HG03095 (cell line): Measurements from ENCODE around the gene LRRC4C.

Experiments used
- ATAC-seq: cut with Tn5 transposase; IDR thresholded peaks from one replicate; pipeline ENCODE4 v1.9.1; 2021; ENCODE audit warnings: moderate library complexity; ENCODE audit not compliant: unreplicated experiment

Gene LRRC4C

DNA sequence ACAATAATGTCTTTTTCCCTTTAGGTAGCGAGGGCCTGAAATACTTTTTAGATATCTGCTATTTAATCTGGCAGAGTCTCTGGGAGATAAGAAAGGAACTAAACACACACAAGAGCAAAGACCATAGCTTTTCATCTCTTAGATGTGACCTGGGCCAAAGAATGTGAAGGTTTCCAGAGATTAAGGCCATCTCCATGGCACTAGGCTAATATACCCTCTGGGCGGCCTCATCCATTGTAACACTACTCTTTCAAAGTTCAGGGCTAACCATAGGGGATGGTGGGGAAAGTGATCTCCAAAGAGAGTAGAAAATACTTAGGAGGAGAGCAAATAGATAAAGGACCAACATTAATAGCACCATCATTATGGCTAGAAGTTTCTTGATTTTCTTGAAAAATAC, 326.4 kb downstream of the LRRC4C start:
- no peak for ATAC-seq

- ATAC-seq = no peak
Observed at GRCh38 chr11:41121600-41121999, 337.9 kb downstream of the LRRC4C start.

- ATAC-seq = peak; percentile 73
Observed at GRCh38 chr11:41119484-41119883, 340.0 kb downstream of the LRRC4C start.

DNA sequence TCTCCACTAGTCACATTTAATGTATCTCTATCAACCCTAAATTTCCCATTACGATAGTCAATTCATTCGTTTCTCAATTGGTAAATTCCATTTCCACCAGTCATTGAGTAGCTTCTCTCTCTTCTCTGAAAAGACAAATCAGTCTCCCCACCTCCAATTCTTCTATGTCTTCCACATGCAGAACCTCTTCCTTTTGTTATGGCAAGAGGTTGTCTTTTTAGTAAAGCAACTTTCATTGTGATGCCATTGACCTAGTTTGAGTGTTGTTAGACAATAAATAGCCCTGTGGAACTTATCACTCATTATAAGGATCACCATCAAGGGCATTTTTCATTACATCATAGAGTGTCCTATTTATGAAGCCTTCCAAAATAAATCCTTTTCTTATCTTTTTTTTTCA, 340.9 kb downstream of the LRRC4C start:
- no peak for ATAC-seq

GRCh38 chr11:41116970-41117369, 342.5 kb downstream of the LRRC4C start:
- no peak for ATAC-seq

GRCh38 chr11:41115066-41115465, 344.4 kb downstream of the LRRC4C start:
- no peak for ATAC-seq

- ATAC-seq = no peak
Observed at GRCh38 chr11:41113160-41113559, 346.3 kb downstream of the LRRC4C start.

- no peak for ATAC-seq
Observed at GRCh38 chr11:41110527-41110926, 348.9 kb downstream of the LRRC4C start.

DNA sequence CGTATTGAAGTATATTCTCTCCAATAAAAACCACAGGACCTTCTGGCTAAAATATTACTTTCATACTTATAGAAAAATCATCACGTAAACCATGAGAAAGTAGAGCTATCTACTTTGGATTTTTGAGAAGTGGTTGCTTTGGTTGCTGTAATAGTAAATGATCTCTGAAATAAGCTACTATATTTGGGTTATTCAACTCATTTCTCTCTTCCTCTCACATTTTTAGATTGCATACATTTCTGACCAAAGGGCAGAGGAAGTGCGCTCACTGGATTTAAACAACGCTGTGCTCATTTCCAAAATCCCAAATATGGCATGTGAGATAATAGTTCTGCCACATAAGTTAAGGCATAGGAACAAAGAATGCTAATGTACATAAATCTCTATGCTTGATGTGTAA, 357.0 kb downstream of the LRRC4C start:
- ATAC-seq = no peak

GRCh38 chr11:41099654-41100053, 359.8 kb downstream of the LRRC4C start:
- ATAC-seq = no peak

GRCh38 chr11:41085123-41085522, 374.3 kb downstream of the LRRC4C start:
- no peak for ATAC-seq

DNA sequence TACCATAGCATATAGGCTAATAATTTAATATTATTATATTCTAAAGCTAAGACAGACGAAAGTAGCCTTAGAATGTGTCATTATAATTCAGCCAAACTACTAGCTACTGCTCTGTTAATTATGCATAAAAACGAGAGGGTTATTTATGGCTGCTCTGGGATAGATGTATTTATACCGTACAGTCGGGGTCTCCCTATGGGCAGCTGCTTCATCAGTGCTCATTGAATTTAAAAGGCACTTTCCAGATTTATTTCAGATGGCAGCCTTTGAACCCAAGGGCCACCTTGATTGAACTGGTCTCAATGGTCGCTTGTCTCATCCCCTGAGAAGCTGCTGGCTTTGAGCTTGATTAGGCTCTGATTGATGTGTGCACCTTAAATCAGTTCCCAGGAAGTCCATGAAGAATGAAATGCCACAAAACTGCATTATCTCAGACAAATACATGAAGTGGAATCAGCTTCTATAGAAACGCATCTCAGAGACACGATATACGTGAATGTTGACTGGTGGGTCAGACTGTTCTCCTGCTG, 377.6 kb downstream of the LRRC4C start:
- ATAC-seq = no peak

- ATAC-seq = no peak
Observed at GRCh38 chr11:41074318-41074717, 385.1 kb downstream of the LRRC4C start.

DNA sequence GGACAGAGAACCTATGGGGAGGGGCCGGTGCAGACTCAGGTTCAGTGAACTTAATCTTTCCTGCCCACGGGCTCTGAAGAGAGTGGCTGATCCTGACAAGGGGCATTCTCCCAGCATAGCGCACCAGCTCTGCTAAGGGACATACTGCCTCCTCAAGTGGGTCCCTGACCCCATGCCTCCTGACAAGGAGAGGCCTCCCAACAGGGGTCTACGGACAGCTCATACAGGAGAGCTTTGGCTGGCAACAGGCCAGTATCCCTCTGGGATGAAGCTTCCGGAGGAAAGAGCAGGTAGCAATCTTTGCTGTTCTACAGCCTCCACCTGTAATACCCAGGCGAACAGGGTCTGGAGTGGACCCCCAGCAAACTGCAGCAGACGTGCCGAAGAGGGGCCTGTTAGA, 394.0 kb downstream of the LRRC4C start:
- no peak for ATAC-seq

GRCh38 chr11:41058138-41058537, 401.3 kb downstream of the LRRC4C start:
- no peak for ATAC-seq

DNA sequence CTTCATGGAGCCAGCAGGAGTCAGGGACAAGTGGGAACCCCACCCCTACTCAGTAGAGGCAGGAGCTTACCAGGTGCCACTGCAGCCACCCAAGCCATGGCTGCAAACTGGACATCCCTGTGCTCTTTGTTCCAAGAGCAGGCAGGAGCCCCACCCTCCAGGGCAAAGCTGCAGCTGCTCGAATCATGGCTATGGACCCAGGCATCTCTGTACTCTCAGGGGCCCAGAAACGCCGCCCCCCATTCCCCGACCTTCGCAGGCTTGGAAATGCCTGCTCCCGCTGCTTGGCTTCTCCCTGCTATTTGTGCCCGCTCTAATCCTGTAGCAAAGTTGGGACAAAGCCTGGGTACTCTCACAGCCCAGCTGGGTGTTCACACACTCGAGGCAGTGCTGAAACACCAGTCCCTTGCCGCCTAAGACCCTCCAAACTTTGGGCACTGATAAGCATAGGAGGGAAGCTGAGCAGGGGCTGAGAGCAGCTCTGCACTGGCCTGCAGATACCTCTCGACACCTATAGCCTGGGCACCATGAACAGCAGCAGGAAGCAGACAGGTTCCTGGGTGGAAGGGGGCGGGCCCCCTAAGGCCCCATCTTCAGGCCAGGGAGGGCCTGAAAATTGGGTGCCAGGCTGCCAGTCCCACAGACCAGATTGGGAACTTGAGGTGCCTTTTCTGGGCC, 402.4 kb downstream of the LRRC4C start:
- no peak for ATAC-seq

- no peak for ATAC-seq
Observed at GRCh38 chr11:41053894-41054293, 405.6 kb downstream of the LRRC4C start.

DNA sequence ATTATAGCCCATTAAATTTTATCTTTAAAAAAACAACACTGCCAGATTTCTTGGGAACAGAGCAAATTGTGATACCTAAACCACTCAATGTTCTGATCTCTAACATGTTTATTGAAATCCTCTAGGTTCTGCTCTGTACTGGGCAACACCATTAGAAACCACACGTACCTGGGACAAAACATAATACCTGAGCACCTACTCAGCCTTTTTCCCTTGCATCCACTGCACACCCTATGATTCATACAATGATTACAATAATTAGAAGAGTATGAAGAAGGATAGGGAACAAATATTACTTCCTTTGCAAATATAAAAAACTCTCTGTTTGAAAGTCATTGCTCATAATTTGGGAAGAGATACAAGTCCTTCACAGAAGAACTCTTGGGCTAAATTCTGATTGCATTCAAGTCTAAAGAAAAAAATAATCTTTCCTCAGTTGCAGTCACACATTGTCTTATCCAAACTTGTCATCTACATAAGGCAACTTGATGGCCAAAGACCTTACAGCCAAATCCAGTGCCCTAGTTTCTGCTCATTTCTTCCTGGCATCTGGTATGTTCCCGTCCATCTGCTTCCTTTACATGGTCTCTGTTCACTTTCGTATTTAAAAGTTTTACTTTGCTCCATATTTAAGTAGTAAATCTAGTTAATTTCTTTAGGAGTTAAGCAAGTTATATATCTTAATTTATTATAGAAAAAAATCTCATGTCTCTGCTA, 407.4 kb downstream of the LRRC4C start:
- no peak for ATAC-seq

DNA sequence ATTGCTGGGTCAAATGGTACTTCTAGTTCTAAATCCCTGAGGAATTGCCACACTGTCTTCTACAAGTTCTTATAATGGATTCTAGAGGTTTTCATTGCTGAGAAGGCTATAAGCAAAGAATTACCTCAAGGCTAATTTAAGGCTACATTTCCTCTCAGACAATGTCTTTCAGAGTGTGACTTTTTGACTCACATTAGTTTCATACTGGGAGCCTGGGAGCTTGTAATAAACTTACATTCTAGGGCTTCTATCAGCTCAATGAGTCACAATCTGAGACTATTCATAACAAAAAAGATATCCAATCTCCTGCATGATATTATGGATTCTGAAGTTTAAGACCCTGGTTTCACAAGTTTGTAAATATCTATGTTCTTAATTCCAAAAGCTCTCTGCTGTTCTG, 408.7 kb downstream of the LRRC4C start:
- ATAC-seq = no peak

DNA sequence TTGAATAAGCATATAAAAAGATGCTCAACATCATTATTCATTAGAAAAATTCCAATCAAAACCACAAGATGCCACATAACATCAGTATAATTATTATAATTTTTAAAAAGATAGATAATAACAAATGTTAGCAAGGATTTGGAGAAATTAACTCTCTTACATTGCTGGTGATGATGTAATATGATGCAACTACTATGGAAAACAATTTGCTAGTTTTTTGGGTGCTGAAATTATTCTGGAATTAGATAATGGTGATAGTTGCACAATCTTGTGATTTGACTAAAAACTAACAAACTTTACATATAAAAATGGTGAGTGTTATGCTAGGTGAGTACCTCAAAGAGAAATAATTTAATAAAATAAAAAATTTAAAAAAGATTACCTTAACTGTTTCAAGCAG, 412.2 kb downstream of the LRRC4C start:
- ATAC-seq = no peak

DNA sequence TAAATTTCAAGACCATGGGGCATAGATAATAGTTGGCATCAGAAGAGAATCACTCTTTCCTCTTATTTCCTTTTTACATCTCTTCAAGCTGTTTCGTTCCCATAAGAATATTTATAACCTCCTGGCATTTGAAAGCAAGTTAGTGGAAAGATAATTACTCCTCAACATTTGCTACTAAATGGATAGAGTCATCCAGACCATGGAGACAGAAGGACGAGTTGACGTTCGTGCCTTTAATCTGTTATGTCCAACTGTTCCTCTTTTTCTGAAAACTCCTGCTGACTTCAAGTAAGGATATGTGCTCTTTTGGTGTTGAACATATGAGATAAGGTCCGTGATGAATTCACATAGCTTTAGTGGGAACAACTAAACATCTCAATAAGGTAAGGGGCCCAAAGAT, 414.2 kb downstream of the LRRC4C start:
- no peak for ATAC-seq

DNA sequence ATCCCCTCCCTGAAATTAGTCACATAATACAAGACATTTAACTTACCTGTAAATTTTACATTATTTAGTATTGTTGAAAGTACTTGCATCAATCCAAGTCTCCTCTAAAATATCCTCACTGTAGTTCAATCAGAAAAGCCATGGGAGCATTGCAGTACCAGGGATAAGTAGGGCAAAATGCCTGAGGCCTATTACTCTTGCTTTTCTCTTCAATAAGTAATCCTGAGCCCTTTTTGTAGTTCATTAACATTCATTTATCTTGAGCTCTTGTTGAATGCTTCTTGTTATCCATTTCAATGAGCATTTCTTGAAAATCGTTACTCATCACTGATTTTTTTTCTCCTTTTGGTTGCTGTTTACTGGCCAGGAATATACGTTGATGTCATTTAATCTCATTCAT, 414.7 kb downstream of the LRRC4C start:
- no peak for ATAC-seq
